HG03354 (cell line): ENCODE data around the gene PTBP3.
"Not testable (repeated sequence)": the region's sequence is repeated elsewhere in the genome, so short reads cannot be mapped to it uniquely, and the experiment has no call there.

ENCODE experiments used
- ATAC-seq: cut with Tn5 transposase; IDR thresholded peaks from one replicate; pipeline ENCODE4 v1.9.1; 2021; ENCODE audit warnings: mild to moderate bottlenecking; ENCODE audit not compliant: unreplicated experiment, poor library complexity, severe bottlenecking

Gene PTBP3

GRCh38 chr9:112332977-112333638 lies at the start of gene PTBP3:
TSS of gene PTBP3 (minus strand) at chr9:112333619. CDS start at chr9:112297865, 35,754 bp downstream.
- ATAC-seq: peak; percentile 60

GRCh38 chr9:112382501-112383364 lies 49.3 kb upstream of the PTBP3 start:
- no peak for ATAC-seq

- no peak for ATAC-seq
Measured at GRCh38 chr9:112382066-112382465, 48.6 kb upstream of the PTBP3 start.

- no peak for ATAC-seq
Measured at GRCh38 chr9:112380825-112381221, 47.4 kb upstream of the PTBP3 start.

GRCh38 chr9:112380102-112380824 lies 46.8 kb upstream of the PTBP3 start, which contains the start of gene HSDL2:
TSS of gene HSDL2 (plus strand) at chr9:112380108. CDS start at chr9:112380164, 56 bp downstream.
- peak; percentile 31 for ATAC-seq

- peak; percentile 86 for ATAC-seq
Measured at GRCh38 chr9:112379177-112380101, 46.0 kb upstream of the PTBP3 start.

- peak; percentile 12 for ATAC-seq
Measured at GRCh38 chr9:112378328-112379176, 45.1 kb upstream of the PTBP3 start.

GRCh38 chr9:112377684-112378327 lies 44.4 kb upstream of the PTBP3 start:
- no peak for ATAC-seq

GRCh38 chr9:112377087-112377486 lies 43.7 kb upstream of the PTBP3 start:
- ATAC-seq: no peak

GRCh38 chr9:112375361-112375760 lies 41.9 kb upstream of the PTBP3 start:
- no peak for ATAC-seq

- not testable (repeated sequence) for ATAC-seq
Measured at GRCh38 chr9:112374232-112374631, 40.8 kb upstream of the PTBP3 start.

GRCh38 chr9:112373666-112374065 lies 40.2 kb upstream of the PTBP3 start:
- ATAC-seq: not testable (repeated sequence)

GRCh38 chr9:112371060-112371459 lies 37.6 kb upstream of the PTBP3 start:
- no peak for ATAC-seq

- no peak for ATAC-seq
Measured at GRCh38 chr9:112369817-112370216, 36.4 kb upstream of the PTBP3 start.

GRCh38 chr9:112367465-112367864 lies 34.0 kb upstream of the PTBP3 start:
- ATAC-seq: no peak

GRCh38 chr9:112366591-112366990 lies 33.2 kb upstream of the PTBP3 start:
- no peak for ATAC-seq

GRCh38 chr9:112365257-112365656 lies 31.8 kb upstream of the PTBP3 start:
- ATAC-seq: not testable (repeated sequence)

GRCh38 chr9:112364761-112365160 lies 31.3 kb upstream of the PTBP3 start:
- no peak for ATAC-seq
